GM11168 (cell line): ENCODE results near the gene MLNR.

ENCODE experiments used
- in situ Hi-C: fragments of 300-500 bp; cut with MboI; formaldehyde crosslinking; loops from one replicate; pipeline ENCODE4 v1.12.0; 2022; ENCODE audit warnings: low sequenced_read_pairs; ENCODE audit not compliant: unreplicated experiment

MLNR gene

GRCh38 chr13:49271264-49271663 lies 51.1 kb downstream of the MLNR start:
- in situ Hi-C loops: no loop called here
